GM18909 (cell line): ENCODE data around the gene TMSB10.

Source experiments
- ATAC-seq: cut with Tn5 transposase; IDR thresholded peaks from one replicate; pipeline ENCODE4 v1.9.1; 2021; ENCODE audit warnings: mild to moderate bottlenecking; ENCODE audit not compliant: unreplicated experiment, poor library complexity

TMSB10 gene

DNA sequence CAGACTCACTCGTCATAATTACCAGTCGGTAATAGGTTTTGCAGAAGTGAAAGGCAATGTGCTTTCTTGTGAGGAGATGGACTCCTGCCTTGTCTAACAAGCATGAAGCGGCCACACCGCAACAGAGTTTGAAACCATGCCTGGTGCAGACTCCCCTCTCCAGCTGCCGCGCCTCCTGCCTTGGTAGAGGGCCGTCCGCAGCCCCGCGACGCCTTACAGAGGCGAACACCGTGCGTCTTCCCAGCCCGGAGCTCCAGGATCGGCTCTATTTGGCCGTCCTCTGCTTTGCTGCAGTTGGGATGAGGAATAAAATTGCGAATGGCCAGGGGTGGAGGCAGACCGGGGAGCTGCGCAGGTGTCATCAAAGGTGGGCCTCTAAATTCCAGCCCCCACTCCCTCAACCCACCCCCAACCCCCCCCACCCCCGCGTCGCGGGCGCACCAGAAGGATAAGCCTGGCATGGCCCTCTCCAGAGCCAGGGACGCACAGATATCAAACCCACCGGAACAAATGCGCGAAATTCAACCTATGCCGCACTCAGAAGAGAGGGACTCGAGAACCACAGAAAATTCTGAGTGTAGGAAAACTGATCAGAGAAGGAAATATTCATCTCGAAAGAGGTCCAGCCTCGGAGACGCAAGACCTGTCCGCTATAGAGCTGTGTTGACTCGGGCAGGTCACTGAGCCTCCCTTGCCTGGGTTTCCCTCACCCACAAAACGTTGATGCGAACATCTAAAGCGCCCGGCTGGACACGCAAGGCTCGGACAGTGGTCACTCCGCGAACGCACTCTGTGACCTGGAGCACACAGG lies 25.7 kb upstream of the TMSB10 start:
- ATAC-seq: peak; percentile 62

DNA sequence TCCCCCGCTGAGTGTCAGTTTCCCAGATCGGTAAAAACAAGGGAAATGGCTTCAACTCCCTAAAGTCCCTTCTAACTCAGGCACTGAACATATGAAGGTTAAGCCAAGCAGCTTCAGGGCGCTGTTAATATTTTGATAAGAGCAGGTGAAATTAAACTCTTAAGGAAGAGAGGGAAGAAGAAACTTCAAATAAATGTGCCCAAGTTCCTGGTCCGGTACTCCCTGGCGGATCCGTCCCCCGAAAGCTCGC lies 25.1 kb upstream of the TMSB10 start:
- no peak for ATAC-seq

DNA sequence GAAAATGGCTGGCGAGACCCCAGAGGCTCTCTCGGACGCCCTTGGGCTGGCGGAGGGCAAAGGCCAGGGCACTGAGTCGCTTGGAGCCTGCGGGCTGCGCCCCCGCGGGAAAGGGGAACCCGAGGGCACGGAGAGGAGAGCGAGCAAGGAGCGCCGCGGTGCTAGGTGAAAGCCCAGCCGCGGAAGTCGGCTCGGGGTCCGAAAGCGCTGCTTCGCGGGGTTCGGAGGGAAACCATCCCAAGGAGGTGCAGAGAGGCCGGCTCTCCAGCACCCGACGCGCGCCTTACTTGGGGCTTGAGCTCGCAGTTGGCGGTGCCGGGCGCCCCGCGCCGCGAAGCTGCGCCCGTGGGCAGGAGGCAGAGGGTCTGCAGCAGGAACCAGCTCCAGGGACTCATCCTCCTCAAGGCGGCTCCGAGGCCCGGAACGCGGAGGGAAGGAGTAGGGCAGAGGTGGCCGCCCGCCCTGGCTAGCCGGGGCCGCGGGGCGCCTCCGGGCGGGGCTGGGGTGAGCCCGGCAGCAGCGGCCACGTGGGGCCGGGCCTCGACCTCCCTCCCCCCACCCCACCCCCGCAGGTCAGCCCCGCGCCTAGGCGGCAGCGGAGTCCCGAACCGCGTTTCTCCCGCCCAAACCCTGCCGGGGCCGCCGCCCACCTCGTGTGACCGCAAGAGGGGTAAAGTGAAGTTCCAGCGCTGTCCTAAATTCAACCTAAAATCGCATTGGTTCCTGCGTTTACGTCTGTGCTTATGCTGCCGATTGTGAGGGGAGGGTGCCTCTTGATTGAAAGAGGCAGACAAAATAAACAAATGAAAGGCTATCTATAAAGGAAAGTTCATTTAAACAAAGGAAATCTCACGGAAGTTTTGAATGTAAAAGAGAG lies 24.6 kb upstream of the TMSB10 start, which contains the start of gene TRABD2A:
Gene TRABD2A, minus strand, starts transcription at position 440 of the 877 bp plus-strand sequence. Its CDS starts 45 bp downstream, at position 395.
- ATAC-seq: no peak

DNA sequence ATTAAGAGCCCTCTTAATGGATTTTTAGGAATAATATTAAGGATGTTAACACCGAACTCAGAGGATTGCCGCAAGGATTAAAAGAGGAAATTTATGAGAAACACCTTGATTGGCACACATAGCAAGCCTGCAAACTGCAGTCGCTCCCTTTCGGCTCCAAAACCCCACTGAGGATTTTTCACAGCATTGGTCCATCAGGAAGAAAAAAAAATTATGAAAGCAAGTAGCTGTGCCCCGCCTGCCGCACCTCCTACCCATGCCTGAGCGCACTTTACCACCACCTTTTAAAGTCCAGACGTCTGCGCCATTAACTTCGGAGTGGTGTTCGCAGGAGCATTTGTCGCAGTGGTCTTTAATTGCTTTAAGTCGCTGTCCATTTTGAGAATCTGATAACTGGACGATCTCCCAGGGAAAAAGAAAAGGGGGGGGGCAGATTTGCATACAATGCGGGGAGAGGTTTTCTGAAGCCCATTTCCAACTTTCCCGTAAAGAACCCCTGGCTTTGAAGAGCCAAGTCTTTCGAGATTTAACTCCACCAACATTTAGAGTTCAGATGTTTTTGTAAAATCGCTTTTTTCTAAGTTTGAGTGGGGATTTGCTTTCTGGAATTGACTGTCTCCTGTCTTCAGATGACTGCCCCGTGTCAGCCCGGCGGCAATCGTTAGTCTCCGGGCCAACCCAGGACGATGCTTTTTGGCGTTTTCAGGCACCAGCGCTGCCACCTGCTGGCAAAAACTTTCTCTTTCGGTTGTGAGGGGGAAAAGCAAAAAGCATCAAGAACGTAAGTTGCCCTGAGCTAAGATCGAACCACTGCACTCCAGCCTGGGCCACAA lies 23.7 kb upstream of the TMSB10 start:
- ATAC-seq: peak; percentile 69

DNA sequence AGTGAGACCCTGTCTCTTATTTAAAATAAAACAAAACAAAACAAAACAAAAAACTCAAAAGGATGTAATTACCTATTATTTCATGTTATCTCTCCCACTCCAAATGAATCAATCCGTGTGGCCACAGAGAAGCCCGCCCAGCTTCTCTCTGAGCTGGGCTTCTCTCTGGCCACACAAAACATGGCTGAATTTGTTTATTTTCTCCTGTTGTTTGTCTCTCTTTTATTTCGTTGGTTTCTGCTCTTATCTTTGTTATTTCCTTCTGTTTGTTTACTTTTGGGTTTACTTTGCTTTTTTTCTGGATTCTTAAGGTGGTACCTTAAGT lies 23.1 kb upstream of the TMSB10 start:
- ATAC-seq: no peak

DNA sequence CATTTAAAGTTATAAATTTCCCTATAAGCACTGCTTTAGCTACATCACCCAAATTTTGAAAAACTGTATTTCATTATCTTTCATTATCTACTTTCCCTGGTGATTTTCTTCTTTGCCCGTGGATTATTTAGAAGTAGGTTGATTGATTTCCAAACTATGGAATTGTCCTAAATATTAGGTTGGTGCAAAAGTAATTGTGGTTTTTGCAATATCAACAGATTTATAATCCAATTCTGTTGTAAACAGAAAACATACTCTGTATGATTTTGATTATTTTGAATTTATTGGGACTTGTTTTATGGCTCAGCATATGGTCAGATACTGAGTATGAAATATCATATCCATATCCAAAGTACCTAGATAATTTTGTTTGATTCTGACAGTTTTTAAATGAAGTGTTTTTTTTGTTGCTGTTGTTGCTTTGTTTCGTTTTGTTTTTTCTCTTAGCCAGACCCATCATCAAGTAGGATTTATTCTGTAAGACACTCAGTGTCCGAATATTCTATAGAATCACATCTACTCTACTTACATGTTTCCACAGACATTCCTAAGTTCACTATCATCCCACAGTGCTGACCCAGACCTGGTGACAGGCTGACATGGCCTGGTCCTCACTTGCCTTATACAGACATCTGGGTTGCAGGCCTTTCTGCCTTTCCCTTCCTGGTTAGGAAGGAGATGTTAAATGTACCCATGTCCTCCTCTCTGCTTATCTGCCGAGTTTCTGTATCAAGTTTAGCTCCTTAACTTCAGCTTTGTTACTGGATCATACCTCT lies 22.5 kb upstream of the TMSB10 start:
- ATAC-seq: no peak

DNA sequence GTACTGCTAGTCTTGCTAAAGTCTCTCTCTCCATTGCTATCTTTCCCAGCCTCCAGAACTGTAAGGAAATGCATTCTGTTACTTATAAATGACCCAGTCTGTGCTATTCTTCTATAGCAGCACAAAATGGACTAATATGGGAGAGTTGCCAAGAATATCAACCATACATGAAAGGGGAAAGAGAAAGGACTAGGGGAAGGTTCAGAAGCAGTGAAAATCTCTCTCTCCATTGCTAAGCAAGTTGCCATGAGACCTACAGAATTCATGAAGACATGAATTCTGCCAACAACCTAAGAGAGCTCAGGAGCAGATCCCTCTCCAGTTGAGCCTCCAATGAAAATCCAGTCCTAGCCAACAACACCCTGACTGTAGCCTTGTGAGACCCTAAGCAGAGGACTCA lies 21.0 kb upstream of the TMSB10 start:
- ATAC-seq: no peak

DNA sequence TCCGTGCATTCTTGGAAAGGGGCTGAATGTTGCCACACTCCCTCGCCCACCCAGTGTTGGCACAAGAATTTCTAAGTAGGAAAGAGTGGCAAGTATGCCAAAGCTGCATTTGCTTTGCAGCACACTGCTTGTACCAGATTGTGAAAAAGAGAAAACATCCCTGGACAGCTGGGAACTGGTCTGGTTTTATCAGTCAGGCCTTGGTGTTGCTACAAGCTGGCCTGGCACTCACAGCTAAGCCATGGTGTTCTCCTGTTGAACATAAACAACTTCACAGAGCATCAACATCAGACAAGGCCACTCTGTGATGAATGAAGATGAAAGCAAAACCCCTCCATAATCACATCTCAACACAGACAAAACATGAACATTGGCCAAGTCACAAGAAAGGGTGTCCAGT lies 20.3 kb upstream of the TMSB10 start:
- no peak for ATAC-seq

DNA sequence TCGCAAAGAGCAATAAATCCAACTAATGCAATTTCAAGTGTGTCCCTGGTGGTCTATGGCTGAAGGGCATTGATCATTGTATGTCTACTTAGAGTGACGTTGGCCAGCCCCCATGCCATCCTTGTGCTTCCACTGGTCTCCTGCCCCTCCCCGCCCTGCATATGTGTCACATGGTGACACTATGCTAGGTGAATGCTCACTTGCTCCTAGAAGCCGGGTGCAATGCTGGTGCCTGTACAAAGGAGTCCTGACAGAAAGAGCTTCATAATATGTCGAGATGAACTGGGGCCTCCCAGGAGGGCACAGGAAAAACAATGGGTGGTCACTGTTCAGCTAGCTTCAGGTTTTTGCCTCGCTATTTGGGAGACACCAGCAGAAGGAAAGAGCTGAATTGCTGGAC lies 18.7 kb upstream of the TMSB10 start:
- ATAC-seq: no peak

DNA sequence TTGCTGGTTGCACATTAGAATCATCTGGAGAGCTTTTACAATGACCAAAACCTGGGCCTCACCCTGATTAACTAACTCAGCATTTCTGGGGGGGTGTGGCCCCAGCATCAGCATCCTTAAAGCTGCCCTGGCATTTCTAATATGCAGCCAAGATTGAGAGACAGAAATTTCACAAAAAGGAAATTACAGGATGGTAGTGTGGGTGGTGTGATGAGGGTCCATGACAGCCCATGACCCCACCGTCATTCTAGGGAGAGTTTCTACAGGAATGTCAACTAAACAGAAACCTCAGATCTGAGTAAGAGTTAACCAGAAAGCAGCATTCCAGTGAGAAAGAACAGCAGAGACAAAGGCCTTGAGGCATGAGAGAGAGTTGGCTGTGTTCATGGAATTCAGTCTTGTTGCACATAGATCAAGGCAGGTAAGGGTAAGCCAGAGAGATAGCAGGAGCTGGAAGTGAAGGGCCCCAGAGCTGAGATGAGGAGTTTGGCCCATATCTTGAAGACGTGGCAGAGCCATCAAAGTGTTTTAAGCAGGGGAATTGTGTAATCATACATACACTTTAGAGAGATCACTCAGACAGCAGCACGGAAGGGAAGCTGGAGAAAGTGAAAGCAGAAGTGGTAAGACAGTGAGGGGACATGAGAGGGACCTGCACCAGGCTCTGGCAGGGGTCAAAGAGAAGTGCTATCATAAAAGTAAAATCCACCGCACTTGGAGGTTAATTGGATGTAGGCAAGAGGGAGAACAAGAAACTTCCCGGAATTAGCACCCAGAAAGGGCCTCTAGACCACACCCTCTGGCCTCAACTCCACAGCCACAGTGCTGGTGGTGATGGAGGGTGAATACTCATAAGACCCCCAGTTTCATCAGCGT lies 16.8 kb upstream of the TMSB10 start:
- ATAC-seq: peak; percentile 97

DNA sequence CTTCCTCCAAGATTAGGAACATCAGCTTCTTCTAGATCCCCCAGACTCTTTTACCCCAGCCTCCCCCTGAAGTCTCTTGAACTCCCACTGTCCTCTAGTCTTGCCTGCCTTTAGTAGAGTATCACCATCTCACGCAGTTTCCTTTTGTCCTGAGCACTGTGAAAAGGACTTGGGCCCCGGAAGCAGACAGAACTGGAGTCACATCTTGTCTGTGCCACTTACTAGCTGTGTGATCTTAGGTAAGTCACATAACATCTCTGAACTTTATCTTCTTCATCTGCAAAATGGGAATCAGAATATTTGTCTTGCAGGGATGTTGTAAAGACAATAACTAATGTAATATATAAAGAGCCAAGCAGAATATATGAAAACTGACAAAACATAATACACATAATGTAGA lies 16.1 kb upstream of the TMSB10 start:
- peak; percentile 2 for ATAC-seq

DNA sequence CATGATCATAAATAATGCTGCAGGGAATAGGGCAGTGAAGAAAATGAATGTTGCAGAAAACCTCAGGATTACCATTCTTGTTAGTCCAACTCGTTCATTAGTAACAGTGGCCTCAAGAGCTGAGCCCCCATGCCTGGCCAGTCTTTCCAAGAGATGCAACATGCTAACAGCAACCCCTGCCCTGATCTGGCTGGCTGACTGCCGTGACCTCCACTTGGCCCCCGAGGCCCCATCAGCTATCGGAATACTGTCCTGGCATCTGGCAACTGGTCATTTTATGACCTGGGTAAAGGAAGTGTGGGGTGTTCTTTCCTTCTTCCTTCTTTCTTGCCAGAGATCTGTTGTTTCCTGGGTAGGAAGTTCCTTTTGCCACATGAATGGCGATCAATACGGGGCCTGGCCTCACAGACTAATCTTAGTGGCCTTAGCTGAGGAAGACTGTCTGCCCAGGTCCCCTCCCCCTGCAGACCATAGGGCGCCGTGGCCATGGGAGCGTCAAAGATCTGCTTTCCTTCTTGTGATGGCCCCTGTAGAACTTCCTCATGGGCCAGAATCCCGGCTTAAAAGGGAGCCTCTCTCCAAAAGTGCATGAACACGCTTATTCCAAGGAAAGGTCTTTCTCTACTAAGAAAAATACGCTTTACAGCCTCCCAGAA lies 14.0 kb upstream of the TMSB10 start:
- no peak for ATAC-seq

DNA sequence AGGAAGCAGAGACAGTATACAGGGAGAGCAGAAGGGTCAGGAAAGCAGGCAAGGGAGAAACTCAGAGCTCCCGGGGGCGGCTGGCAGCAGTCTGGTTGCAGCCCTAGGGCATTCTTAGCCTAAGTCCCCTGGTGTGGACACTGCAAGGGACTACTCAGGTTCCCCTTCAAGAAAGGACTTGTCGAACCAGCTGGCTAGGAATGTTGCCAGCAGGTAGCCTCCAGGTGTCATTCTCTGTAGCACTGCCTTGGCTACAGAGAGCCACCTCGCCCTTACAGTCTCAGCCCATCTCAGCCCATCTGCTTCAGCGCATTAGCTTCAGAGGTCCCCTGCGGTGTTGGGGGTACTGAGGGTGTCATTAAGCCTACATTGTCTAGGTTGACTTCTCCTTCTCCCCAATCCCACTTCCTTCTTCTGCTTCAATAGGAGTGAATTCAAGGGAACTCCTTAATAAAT lies 11.3 kb upstream of the TMSB10 start:
- ATAC-seq: no peak

DNA sequence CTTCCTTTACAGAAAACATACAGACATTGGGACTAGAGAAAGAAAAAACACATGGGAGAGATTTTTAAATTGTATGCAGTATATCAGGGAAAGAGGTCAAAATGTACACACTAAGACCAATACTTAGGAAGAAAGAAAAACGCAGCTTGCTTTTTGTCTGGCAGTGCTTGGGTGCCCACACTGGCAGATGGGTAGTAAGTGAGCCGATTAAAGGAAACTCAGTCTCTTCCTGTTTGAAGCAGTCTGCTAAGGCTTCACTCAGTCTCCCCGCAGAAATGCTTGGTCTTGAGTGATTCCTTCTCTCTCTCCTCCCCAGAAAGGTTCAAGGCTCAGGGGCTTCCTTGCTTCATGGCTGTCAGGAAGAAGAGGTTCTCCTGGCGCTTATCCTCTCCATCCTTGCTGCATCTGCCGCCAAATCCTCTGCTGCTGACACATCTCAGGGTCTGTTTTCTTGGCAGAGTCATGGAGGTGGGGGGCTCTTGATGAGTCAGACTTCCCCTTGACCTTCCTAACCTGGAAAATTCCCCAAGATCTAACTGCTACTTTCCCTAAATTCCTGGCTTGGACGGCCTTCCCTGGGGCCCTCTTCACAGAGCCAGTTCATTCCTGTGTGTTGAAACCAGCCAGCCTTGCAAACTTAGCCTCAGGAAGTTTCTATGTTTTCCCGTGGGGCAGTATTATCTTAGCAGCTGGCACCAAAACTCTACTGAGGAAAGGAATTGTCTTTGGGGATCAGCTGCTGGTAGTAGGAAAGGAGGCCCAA lies 10.5 kb upstream of the TMSB10 start:
- peak; percentile 43 for ATAC-seq

DNA sequence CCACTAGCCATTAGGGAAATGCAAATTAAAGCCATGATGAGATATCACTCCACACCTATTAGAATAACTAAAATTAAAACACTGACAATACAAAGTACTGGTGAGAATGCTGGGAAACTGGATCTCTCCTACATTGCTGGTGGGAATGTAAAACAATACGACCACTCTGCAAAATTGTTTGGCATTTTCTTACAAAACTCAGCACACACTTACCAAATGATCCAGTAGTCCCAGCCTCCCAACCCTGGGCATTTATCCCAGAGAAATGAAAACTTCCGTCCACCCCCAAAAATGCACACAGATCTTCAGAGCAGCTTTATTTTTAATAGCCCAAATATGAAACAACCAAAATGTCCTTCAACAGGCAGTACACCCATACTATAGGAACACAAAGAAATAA lies 8.9 kb upstream of the TMSB10 start:
- ATAC-seq: no peak

DNA sequence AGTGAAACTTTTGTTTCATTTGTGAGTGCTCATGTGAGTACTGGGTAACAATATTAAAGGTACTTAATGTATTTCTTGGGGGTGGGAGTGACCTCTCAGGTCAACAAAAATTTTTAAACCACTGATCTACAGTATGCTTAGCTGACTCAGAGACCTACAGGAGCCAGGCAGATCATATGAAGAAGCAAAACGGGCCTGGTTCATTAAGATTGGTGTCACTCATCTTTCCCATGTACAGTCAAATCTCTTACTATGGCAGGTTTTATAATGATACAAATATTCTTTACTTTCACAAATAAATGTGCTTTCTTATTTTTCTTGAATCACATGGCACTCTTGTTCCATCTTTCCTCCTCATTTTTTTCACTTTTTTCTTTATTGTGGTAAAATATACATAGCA lies 7.7 kb upstream of the TMSB10 start:
- no peak for ATAC-seq

DNA sequence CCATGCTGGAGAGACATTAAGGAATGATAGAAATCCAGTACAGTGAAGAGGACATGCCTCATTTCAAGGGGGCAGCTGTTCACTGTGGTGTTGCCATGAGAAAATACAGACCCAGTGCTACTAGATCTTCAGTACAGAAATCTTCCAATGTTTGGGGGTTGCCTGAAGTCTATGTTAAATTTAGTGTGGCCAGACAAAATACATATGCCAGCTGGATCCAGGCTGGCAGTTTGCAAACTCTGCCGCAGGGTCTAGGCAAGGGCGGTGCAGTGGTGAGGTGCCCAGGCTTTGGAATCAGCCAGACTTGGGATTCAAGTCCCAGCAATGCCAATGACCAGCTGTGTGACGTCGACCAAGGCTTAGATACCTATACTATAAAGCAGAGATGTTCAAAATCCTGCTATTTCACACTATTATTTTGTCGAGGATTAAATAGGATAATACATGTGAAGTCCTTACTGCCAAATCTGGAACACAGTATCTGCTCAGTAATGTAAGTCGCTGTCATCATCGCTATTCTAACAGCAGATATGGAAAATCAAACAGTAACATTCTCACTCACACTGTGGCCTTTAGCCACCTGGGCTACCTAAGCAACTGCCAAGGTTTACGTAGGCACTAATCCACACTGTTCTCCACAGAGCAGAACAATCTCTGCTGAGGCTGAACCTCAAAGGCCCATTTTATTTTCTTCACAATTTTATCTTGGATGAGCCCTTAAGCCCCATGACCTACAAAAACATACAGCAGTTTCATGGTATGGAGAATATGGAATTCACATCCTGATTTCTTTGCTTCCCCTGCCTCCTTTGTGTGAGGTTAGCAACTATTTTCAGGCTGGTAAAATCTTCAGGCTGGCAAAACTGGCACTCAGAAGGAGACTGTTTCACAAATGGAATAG lies 5.9 kb upstream of the TMSB10 start:
- ATAC-seq: no peak
